BE2C (cell line): Measurements from ENCODE around the gene EIF2D.

Source experiments
- DNase-seq: peaks from one replicate; pipeline ENCODE4 v3.0.0-alpha.2; 2020
- H3K27me3 ChIP-seq: fragments of 250-450 bp; sonication (Bioruptor Pico); 2 replicates; pipeline ENCODE4 v1.5.1; 2020; ENCODE audit warnings: mild to moderate bottlenecking
- H3K36me3 ChIP-seq: fragments of 250-450 bp; sonication (Bioruptor Pico); 2 replicates; pipeline ENCODE4 v1.5.1; 2020; ENCODE audit warnings: mild to moderate bottlenecking
- H3K4me1 ChIP-seq: fragments of 250-450 bp; sonication (Bioruptor Pico); 2 replicates; pipeline ENCODE4 v1.5.1; 2020
- H3K4me3 ChIP-seq: 2 replicates; pipeline ENCODE4 v1.5.1; 2011; ENCODE audit warnings: low read depth, low read length
- H3K9me3 ChIP-seq: fragments of 250-450 bp; sonication (Bioruptor Pico); 2 replicates; pipeline ENCODE4 v1.5.1; 2020
- TF ChIP-seq, protein P1 (sequence below): IDR thresholded peaks from 2 replicates; pipeline ENCODE4 v1.5.1; 2012; ENCODE audit warnings: mild to moderate bottlenecking, low read depth, low read length

EIF2D gene

GRCh38 chr1:206547104-206547503 is 65.2 kb downstream of the EIF2D start:
- Histone ChIP-seq H3K27me3 (peaks cover 23% of the 10 kb centered on the region), H3K36me3 (no peaks in the 10 kb centered on the region), H3K4me3 (no peak overlapping the region), H3K4me1 (no peaks in the 10 kb centered on the region), H3K9me3 (no peaks in the 10 kb centered on the region)
- TF ChIP-seq, protein P1, sequence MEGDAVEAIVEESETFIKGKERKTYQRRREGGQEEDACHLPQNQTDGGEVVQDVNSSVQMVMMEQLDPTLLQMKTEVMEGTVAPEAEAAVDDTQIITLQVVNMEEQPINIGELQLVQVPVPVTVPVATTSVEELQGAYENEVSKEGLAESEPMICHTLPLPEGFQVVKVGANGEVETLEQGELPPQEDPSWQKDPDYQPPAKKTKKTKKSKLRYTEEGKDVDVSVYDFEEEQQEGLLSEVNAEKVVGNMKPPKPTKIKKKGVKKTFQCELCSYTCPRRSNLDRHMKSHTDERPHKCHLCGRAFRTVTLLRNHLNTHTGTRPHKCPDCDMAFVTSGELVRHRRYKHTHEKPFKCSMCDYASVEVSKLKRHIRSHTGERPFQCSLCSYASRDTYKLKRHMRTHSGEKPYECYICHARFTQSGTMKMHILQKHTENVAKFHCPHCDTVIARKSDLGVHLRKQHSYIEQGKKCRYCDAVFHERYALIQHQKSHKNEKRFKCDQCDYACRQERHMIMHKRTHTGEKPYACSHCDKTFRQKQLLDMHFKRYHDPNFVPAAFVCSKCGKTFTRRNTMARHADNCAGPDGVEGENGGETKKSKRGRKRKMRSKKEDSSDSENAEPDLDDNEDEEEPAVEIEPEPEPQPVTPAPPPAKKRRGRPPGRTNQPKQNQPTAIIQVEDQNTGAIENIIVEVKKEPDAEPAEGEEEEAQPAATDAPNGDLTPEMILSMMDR: no peak
- DNase-seq: no peak

- no peaks in the 10 kb centered on the region for H3K36me3 ChIP-seq
- DNase-seq: no peak
- no peak overlapping the region for H3K4me3 ChIP-seq
- H3K9me3 ChIP-seq: no peaks in the 10 kb centered on the region
- peaks cover 11% of the 10 kb centered on the region for H3K27me3 ChIP-seq
- no peaks in the 10 kb centered on the region for H3K4me1 ChIP-seq
- TF ChIP-seq, protein P1: no peak
Measured at GRCh38 chr1:206545351-206545750, 66.9 kb downstream of the EIF2D start.

DNA sequence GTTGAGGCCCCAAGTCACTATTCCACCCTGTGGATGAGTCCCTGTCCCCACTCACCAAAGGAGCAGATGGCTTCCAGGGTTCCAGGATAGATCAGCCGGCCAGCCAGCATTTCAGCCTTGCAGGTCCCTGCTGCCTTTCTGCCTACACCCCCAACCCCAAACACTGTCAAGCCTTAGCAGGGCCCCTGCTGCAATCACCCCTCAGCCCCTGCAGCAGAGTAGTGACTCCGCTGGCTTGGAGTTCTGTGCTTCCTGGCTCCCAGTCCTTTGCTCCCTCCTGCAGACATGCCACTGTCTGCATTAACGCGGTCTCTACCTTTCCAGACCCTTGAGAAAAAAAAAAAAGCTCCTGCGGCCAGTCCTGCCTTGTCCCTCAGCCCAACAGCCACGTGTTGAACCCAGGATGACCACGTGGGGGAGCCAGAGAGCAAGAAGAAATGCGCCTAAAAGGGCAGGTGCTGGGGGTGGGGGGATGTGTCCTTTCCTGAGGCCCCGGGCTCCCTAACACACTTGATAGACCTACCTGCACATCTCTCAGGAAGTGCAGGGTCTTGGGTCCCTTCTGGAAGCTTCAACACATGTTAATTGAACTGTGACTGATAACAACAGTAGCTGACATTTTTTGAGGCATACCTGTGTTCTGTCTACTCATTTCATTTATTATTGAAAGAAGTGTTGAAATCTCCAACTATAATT is 67.6 kb downstream of the EIF2D start:
- H3K36me3 ChIP-seq: no peaks in the 10 kb centered on the region
- TF ChIP-seq, protein P1: peak; percentile 93
- no peaks in the 10 kb centered on the region for H3K4me1 ChIP-seq
- H3K27me3 ChIP-seq: peaks cover 7% of the 10 kb centered on the region; the same call in 1 of the 2 replicates
- no peaks in the 10 kb centered on the region for H3K9me3 ChIP-seq
- H3K4me3 ChIP-seq: no peak overlapping the region
- DNase-seq: peak; percentile 71
